Body of pancreas (tissue), 4 donors: ENCODE data around the gene TRIM36. TPM values are rescaled to one million over a fixed set of nuclear protein-coding genes. Genes with fewer than 3 reads are reported as not detected.

Experiments
- ATAC-seq: fragments of 150-250 bp; one replicate; pipeline ENCODE4 v1.9.1; 2016
- DNase-seq, 4 donors: peaks; one replicate each; pipeline ENCODE4 v3.0.0-alpha.2; 2019
- H3K27ac ChIP-seq, 4 donors: fragments of 200-600 bp; sonication (generic); 1 replicate in 3 of 4; 2 replicates in 1 of 4; pipeline versions ENCODE4 v1.5.1 to v1.6.1; 2016 to 2019; ENCODE audit warnings: mild to moderate bottlenecking in 1 of 4, mixed read lengths in 1 of 4, moderate library complexity in 1 of 4
- H3K27me3 ChIP-seq, 2 donors: fragments of 200-600 bp; sonication (generic); one replicate each; pipeline ENCODE4 v1.6.0; 2016; ENCODE audit warnings: mild to moderate bottlenecking in 1 of 2
- H3K36me3 ChIP-seq, 2 donors: fragments of 200-600 bp; sonication (generic); replicated peaks in 1 of 2; 2 replicates each; pipeline ENCODE4 v1.5.1; 2016; ENCODE audit warnings: low read depth in 2 of 2; ENCODE audit not compliant: insufficient read depth in 1 of 2
- H3K4me1 ChIP-seq: fragments of 200-600 bp; sonication (generic); one replicate; pipeline ENCODE4 v1.6.0; 2016
- H3K4me3 ChIP-seq, 2 donors: fragments of 200-600 bp; sonication (generic); 1 replicate in 1 of 2; 2 replicates in 1 of 2; pipeline ENCODE4 v1.5.1; 2016 to 2019
- H3K9me3 ChIP-seq, 3 donors: fragments of 200-600 bp; sonication (generic); 1 replicate in 2 of 3; 2 replicates in 1 of 3; pipeline ENCODE4 v1.5.1; 2016
- CTCF ChIP-seq, 7 experiments: fragments of 450-650 bp in 4 of 7; fragments of 200-600 bp in 3 of 7; sonication (generic) in 3 of 7; IDR thresholded peaks; one replicate each; pipeline ENCODE4 v1.5.1; 2016 to 2019; ENCODE audit warnings: antibody characterized with exemption in 7 of 7
- POLR2A ChIP-seq, 3 donors: fragments of 450-650 bp; IDR thresholded peaks; one replicate each; pipeline ENCODE4 v1.6.1; 2016; ENCODE audit warnings: antibody characterized with exemption in 3 of 3, mild to moderate bottlenecking in 2 of 3
- WGBS, 2 donors: methylation state at CpG; one replicate each; pipeline ENCODE4 v1.1.5; 2017; 5-methylcytosine and 5-hydroxymethylcytosine counted together
- intact Hi-C: fragments of 100-400 bp; cut with DNase I; formaldehyde crosslinking; loops from one replicate; pipeline ENCODE4 v1.15.1; 2023
- total RNA-seq, 2 donors: library from RNA; depleted of rRNA; stranded (reverse); fragments of >200 nt; gene quantifications; one replicate each; pipeline ENCODE4 v1.1.0, GENCODE V29; 2016

Gene TRIM36
- 1 to 10 TPM; 2.9 to 3.0 TPM for total RNA-seq

GRCh38 chr5:115169487-115170133 is at the start of gene TRIM36:
TRIM36 (minus strand) TSS chr5:115169908; CDS start chr5:115169634, 274 bp downstream.
- no peaks in the 10 kb centered on the region for H3K9me3 ChIP-seq
- intact Hi-C loops, result no loop called here
- peaks cover 23% of the 10 kb centered on the region for H3K4me1 ChIP-seq
- H3K27ac ChIP-seq, result peak within 1 kb of the TSS in 3 of 4 donors; percentile 71 to 84 (median 80)
- 1% methylated on average over 68 of the region's 68 CpGs; no CpG with 5 or more reads in 1 of the 2 donors for WGBS, 2 donors
- DNase-seq, result peak; percentile 96 to 97 (median 96)
- H3K4me3 ChIP-seq, result peak within 1 kb of the TSS; percentile 72 to 84
- ATAC-seq, result peak; percentile 95
- TF ChIP-seq CTCF (IDR thresholded peaks at IDR 0.05), result peak in 3 of 7 experiments; percentile 12 to 27 (median 26)
- TF ChIP-seq POLR2A (IDR thresholded peaks at IDR 0.05), result peak; percentile 83 to 95 (median 93)
- H3K36me3 ChIP-seq, result no peaks in the 10 kb centered on the region
- H3K27me3 ChIP-seq, result no peaks in the 10 kb centered on the region

DNA sequence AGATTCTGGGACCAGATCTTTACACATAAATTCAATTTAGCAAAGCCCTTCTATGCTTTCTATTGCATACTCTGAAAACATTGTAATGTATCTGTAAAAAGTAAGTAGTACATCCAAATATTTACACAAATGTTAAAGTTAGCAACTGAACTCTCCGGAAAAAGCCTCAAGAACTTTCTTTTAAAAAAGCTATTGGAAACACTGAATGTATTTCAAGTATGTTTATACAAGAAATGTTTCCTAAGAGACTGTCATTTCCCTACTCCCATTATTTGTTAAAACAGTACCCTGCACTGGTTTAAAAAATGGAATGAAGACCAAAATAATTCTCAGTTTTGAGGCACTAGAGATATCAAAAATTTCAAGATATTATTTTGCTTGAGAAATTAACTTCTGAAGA is 44.8 kb upstream of the TRIM36 start:
- Histone ChIP-seq H3K27ac (no peak overlapping the region), H3K4me3 (no peak overlapping the region), H3K4me1 (peaks cover 14% of the 10 kb centered on the region), H3K36me3 (no peaks in the 10 kb centered on the region), H3K9me3 (no peaks in the 10 kb centered on the region), H3K27me3 (no peaks in the 10 kb centered on the region)
- ATAC-seq (no peak), DNase-seq (no peak)
- TF ChIP-seq CTCF (IDR thresholded peaks at IDR 0.05), result no peak
- intact Hi-C loops, result no loop called here
- 25 to 44% methylated on average over 1 of the region's 1 CpG for WGBS, 2 donors

DNA sequence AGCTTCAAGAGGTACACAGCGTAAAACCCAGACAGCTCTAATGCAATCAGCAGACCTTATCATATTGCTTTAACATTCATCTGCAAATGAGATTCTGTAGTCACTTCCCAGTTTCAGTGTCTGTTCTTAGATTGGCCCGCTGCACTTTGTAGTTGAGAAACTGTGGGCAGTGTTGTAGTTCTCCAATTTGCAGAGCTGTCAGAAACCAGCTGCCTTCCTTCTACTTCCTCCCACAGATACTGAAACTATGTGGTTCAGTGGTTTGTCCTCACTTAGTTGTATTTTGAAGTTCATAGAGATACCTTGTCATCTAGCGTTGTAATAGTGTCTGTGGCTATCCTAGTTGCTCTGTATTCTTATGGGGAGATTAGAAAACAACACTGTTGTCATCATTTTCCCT is 39.6 kb upstream of the TRIM36 start:
- intact Hi-C loops, result no loop called here
- ATAC-seq, result peak; percentile 79
- TF ChIP-seq POLR2A (IDR thresholded peaks at IDR 0.05), result no peak
- no peak for TF ChIP-seq CTCF (IDR thresholded peaks at IDR 0.05)
- Histone ChIP-seq H3K27me3 (no peaks in the 10 kb centered on the region), H3K9me3 (no peaks in the 10 kb centered on the region), H3K27ac (peak overlapping the region in 2 of 4 donors; percentile 24 to 47), H3K4me3 (no peak overlapping the region), H3K36me3 (no peaks in the 10 kb centered on the region), H3K4me1 (peaks cover 9% of the 10 kb centered on the region)
- WGBS, 2 donors, result 24 to 44% methylated on average over 3 of the region's 3 CpGs
- peak; percentile 22 to 65 (median 34) for DNase-seq

GRCh38 chr5:115202952-115203351 is 33.2 kb upstream of the TRIM36 start:
- Histone ChIP-seq H3K27me3 (no peaks in the 10 kb centered on the region), H3K9me3 (no peaks in the 10 kb centered on the region), H3K27ac (no peak overlapping the region), H3K36me3 (no peaks in the 10 kb centered on the region), H3K4me3 (no peak overlapping the region), H3K4me1 (no peaks in the 10 kb centered on the region)
- DNase-seq (no peak), ATAC-seq (no peak)
- WGBS, 2 donors, result 58 to 86% methylated on average over 1 of the region's 1 CpG
- TF ChIP-seq CTCF (IDR thresholded peaks at IDR 0.05), result no peak
- TF ChIP-seq POLR2A (IDR thresholded peaks at IDR 0.05), result no peak
- intact Hi-C loops, result no loop called here

GRCh38 chr5:115196161-115196560 is 26.5 kb upstream of the TRIM36 start:
- no peak for TF ChIP-seq POLR2A (IDR thresholded peaks at IDR 0.05)
- TF ChIP-seq CTCF (IDR thresholded peaks at IDR 0.05), result no peak

More at GRCh38 chr5:115196161-115196560, 26.5 kb upstream of the TRIM36 start:
- 90 to 96% methylated on average over 3 of the region's 3 CpGs for WGBS, 2 donors
- Histone ChIP-seq H3K36me3 (no peaks in the 10 kb centered on the region), H3K4me1 (peaks cover 15% of the 10 kb centered on the region), H3K27ac (no peak overlapping the region), H3K27me3 (no peaks in the 10 kb centered on the region), H3K4me3 (no peak overlapping the region), H3K9me3 (no peaks in the 10 kb centered on the region)
- ATAC-seq (no peak), DNase-seq (no peak)
- intact Hi-C loops, result no loop called here
